ENCODE measurements around the gene ADGRB2.

GRCh38 chr1:31771891-31772668 lies 7.9 kb upstream of the ADGRB2 start:
- TF ChIP-seq EZH2 (IDR thresholded peaks at IDR 0.05; ENCODE audit: low read length, missing control alignments): peak; percentile 100
- TF ChIP-seq CTCF (conservative IDR thresholded peaks at IDR 0.05 in 1 of 2, IDR thresholded peaks at IDR 0.05 in 1 of 2; ENCODE audit: low read depth in 1 of 2, low read length in 2 of 2): peak; percentile 9 to 18
